Measurements from ENCODE around the gene EVC2. TPM values are rescaled to one million over a fixed set of nuclear protein-coding genes. Genes with fewer than 3 reads are reported as not detected.

Gene EVC2
- total and polyA plus RNA-seq, 2 of the 13 experiments (the other 11 are each of a cell fraction or from before 2014, with no cell fraction given), result not detected

GRCh38 chr4:5562476-5562875, 145.9 kb downstream of the EVC2 start:
- H3K27me3 ChIP-seq (ENCODE audit: control insufficient read depth in 1 of 2, insufficient read depth in 2 of 2, low read length in 2 of 2), result no peaks in the 10 kb centered on the region
- no peak for FAIRE-seq
- BruUV-seq (replicated peaks), result no TSS peak
- H3K79me2 ChIP-seq (ENCODE audit: insufficient read depth, low read length), result no peaks in the 10 kb centered on the region
- DNase-seq (ENCODE audit: low spot score), result no peak
- H3K4me1 ChIP-seq (ENCODE audit: insufficient read depth, low read length), result no peaks in the 10 kb centered on the region
- 53% methylated on average over 7 of the region's 7 CpGs for WGBS (ENCODE audit: low lambda C conversion rate)
- no peaks in the 10 kb centered on the region for H4K20me1 ChIP-seq (ENCODE audit: insufficient read depth, low read length)
- ChIA-PET CTCF (ENCODE audit: low intra/inter-chr PET ratio, low total read pairs) (no interaction called here), POLR2A (no interaction called here)
- intact Hi-C loops (cut with micrococcal nuclease; ENCODE audit: unreplicated experiment) (no loop called here), in situ Hi-C loops (cut with HindIII; ENCODE audit: extremely low pct_ligation_motif_present, low pct_unique_long_range_greater_than_20kb) (no loop called here)
- no peak overlapping the region for H3K4me2 ChIP-seq (ENCODE audit: low read depth, low read length)
- no peaks in the 10 kb centered on the region for H3K9me3 ChIP-seq (ENCODE audit: low read length)
- no peak for ATAC-seq
- no peak overlapping the region for H3K9ac ChIP-seq (ENCODE audit: insufficient read depth, low read depth, low read length)
- H2AFZ ChIP-seq (ENCODE audit: low read length), result no peak overlapping the region
- no peak for TF ChIP-seq PLRG1 (conservative IDR thresholded peaks at IDR 0.05)
- no peak for TF ChIP-seq KAT8 (CRISPR knock-in tag; IDR thresholded peaks at IDR 0.05)
- no peak for TF ChIP-seq NCOR1 (IDR thresholded peaks at IDR 0.05; ENCODE audit: borderline replicate concordance, low read length)
- no peak for TF ChIP-seq ZNF580 (CRISPR knock-in tag; IDR thresholded peaks at IDR 0.05; ENCODE audit: borderline replicate concordance, low read depth)
- TF ChIP-seq ZNF558 (CRISPR knock-in tag; IDR thresholded peaks at IDR 0.05; ENCODE audit: borderline replicate concordance), result no peak
- TF ChIP-seq ZMYM3 (CRISPR knock-in tag; IDR thresholded peaks at IDR 0.05), result no peak
- TF ChIP-seq ZNF350 (CRISPR knock-in tag; IDR thresholded peaks at IDR 0.05; ENCODE audit: borderline replicate concordance, low read depth), result no peak
- no peak for TF ChIP-seq TBP (CRISPR knock-in tag; IDR thresholded peaks at IDR 0.05)
- no peaks in the 10 kb centered on the region for H3K36me3 ChIP-seq (replicated peaks in 1 of 2; ENCODE audit: control insufficient read depth in 1 of 2, insufficient read depth in 2 of 2, low read length in 2 of 2)
- H3K4me3 ChIP-seq (replicated peaks in 1 of 3; ENCODE audit: insufficient read depth in 1 of 3, low read depth in 2 of 3, low read length in 3 of 3), result no peak overlapping the region
- no peak overlapping the region for H3K27ac ChIP-seq (ENCODE audit: extremely low read length, insufficient read depth, low read length)

- Histone ChIP-seq H3K27me3 (ENCODE audit: control insufficient read depth in 1 of 2, insufficient read depth in 2 of 2, low read length in 2 of 2) (no peaks in the 10 kb centered on the region), H3K36me3 (replicated peaks in 1 of 2; ENCODE audit: control insufficient read depth in 1 of 2, insufficient read depth in 2 of 2, low read length in 2 of 2) (no peaks in the 10 kb centered on the region), H3K4me2 (ENCODE audit: low read depth, low read length) (no peak overlapping the region), H4K20me1 (ENCODE audit: insufficient read depth, low read length) (no peaks in the 10 kb centered on the region), H3K4me1 (ENCODE audit: insufficient read depth, low read length) (no peaks in the 10 kb centered on the region), H3K9me3 (ENCODE audit: low read length) (no peaks in the 10 kb centered on the region), H3K27ac (ENCODE audit: extremely low read length, insufficient read depth, low read length) (no peak overlapping the region), H3K4me3 (replicated peaks in 1 of 3; ENCODE audit: insufficient read depth in 1 of 3, low read depth in 2 of 3, low read length in 3 of 3) (no peak overlapping the region), H2AFZ (ENCODE audit: low read length) (no peak overlapping the region), H3K79me2 (ENCODE audit: insufficient read depth, low read length) (no peaks in the 10 kb centered on the region), H3K9ac (ENCODE audit: insufficient read depth, low read depth, low read length) (no peak overlapping the region)
- BruUV-seq (replicated peaks), result no TSS peak
- TF ChIP-seq ZNF557 (CRISPR knock-in tag; IDR thresholded peaks at IDR 0.05) (no peak), ZNF749 (CRISPR knock-in tag; IDR thresholded peaks at IDR 0.05; ENCODE audit: borderline replicate concordance) (no peak), MNT (IDR thresholded peaks at IDR 0.05) (no peak), MXD3 (CRISPR knock-in tag; IDR thresholded peaks at IDR 0.05) (no peak), KDM2A (CRISPR knock-in tag; IDR thresholded peaks at IDR 0.05; ENCODE audit: borderline replicate concordance, low read depth) (no peak), NR2F1 (CRISPR knock-in tag; IDR thresholded peaks at IDR 0.05) (no peak), ZNF766 (CRISPR knock-in tag; IDR thresholded peaks at IDR 0.05; ENCODE audit: borderline replicate concordance) (no peak), GRHL1 (CRISPR knock-in tag; conservative IDR thresholded peaks at IDR 0.05) (no peak), ZNF672 (CRISPR knock-in tag; IDR thresholded peaks at IDR 0.05) (no peak), RFX1 (IDR thresholded peaks at IDR 0.05) (no peak)
- ATAC-seq (no peak), DNase-seq (ENCODE audit: low spot score) (no peak), FAIRE-seq (no peak)
- POLR2A ChIA-PET, result no interaction called here
- in situ Hi-C loops (cut with HindIII; ENCODE audit: extremely low pct_ligation_motif_present, low pct_unique_long_range_greater_than_20kb), result no loop called here
- intact Hi-C loops (cut with micrococcal nuclease; ENCODE audit: unreplicated experiment), result no loop called here
- CTCF ChIA-PET (ENCODE audit: low intra/inter-chr PET ratio, low total read pairs), result no interaction called here
- 8% methylated on average over 4 of the region's 4 CpGs for WGBS (ENCODE audit: low lambda C conversion rate)
Measured at GRCh38 chr4:5561286-5561685, 147.1 kb downstream of the EVC2 start.
